ENCODE results near the gene ABHD17A.
A peak's percentile ranks its signal among the peaks of the same experiment; 100 is the strongest.

ABHD17A gene

GRCh38 chr19:1850809-1851653, 34.3 kb downstream of the ABHD17A start:
- DNase-seq, result no peak

DNA sequence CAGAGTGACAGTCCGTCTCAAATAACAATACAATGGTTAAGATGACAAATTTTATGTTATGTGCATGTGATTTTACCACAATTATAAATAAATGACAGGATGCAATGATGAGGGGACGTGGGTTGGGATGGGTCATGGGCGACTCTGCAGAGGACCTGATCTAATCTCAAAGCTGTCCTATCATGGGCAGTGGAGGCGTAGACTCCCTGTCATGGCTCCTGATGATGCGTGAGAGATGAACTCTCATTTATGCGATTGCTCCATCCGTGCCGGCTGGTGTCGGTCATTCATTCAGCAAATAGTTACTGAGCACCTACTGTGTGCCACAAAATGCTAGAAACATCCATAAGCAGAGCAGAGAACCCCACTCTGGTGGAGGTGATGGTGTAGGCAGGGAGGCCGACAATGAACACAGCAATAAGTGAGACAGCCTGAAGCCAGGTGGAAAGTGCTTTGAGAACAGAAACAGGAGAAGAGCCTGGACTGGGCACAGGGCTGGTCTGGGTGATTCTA, 35.4 kb downstream of the ABHD17A start:
- no peak for DNase-seq

- DNase-seq, result no peak
Measured at GRCh38 chr19:1849132-1849474, 36.2 kb downstream of the ABHD17A start.

GRCh38 chr19:1848399-1849131, 36.7 kb downstream of the ABHD17A start, which contains the start of gene REXO1:
TSS of gene REXO1 (minus strand) at chr19:1848483. CDS start at chr19:1848358, 125 bp downstream.
- DNase-seq, result peak; percentile 97

DNA sequence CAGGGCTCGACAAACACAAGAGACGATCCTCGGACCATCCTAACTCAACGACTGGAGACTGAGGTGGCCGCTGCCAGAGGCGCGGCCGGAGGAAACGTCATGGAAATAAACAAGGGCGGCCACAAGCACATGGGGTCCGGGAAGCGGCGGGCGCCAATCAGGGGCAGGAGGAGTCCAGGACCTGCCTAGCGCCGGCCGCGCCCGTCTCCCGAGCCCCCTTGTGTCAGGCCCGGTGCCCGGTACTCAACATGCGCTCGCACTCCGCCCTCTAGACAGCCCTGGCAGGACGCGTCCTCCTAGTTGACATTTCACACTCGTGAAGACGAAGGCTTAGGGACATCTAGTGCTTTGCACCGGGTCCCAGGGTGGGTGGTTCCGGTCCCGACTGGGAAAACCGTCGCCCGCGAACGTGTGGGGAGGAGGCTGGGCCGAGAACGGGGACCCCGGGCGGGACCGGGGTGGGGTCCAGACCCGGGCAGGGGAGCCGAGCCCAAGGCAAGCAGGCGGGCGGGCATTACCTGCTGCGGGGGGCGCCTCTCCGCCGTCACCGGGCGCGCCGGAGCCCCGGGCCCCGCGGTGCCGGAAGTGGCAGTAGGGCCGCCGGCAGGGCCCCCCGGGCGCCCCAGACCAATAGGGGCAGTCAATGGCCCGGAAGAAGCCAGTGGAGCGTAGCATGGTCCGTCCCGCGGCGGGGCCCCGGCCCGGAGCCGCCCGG, 37.5 kb downstream of the ABHD17A start:
- no peak for DNase-seq

- no peak for DNase-seq
Measured at GRCh38 chr19:1847348-1847683, 38.0 kb downstream of the ABHD17A start.

GRCh38 chr19:1846517-1847204, 38.6 kb downstream of the ABHD17A start:
- no peak for DNase-seq

- no peak for DNase-seq
Measured at GRCh38 chr19:1845642-1846041, 39.7 kb downstream of the ABHD17A start.

- no peak for DNase-seq
Measured at GRCh38 chr19:1845125-1845515, 40.2 kb downstream of the ABHD17A start.

DNA sequence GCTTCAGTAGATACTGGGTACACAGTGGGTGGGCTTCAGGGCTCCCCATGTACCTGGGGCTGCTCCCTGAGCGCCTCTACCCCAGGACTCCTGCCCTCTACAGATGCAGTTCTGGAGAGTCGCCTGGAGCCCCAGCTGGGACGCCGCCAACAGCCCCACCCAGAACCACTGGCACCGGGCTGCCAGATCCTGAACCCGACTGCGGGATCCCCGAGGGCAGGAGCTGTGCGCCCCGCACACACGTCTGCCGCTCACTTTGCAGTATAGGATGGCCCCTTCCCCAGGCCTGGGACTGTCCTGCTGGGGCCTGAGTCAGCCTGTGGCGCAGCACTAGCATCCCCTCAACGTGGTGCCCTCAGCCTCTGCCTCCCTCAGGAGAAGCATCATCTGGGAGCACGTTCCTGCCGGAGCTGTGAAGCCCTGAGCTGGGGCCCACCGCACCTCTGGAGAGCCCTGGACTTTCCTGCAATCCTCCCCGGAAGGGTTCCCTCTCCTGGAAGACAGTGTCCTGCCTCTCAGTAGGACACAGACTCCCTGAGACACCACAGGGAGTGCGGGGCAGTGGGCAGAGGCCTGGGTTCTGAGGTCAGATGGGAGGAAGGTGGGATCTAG, 40.7 kb downstream of the ABHD17A start:
- no peak for DNase-seq

- DNase-seq, result no peak
Measured at GRCh38 chr19:1843646-1844394, 41.5 kb downstream of the ABHD17A start.

- no peak for DNase-seq
Measured at GRCh38 chr19:1843116-1843515, 42.2 kb downstream of the ABHD17A start.

- DNase-seq, result no peak
Measured at GRCh38 chr19:1841209-1841924, 43.9 kb downstream of the ABHD17A start.

DNA sequence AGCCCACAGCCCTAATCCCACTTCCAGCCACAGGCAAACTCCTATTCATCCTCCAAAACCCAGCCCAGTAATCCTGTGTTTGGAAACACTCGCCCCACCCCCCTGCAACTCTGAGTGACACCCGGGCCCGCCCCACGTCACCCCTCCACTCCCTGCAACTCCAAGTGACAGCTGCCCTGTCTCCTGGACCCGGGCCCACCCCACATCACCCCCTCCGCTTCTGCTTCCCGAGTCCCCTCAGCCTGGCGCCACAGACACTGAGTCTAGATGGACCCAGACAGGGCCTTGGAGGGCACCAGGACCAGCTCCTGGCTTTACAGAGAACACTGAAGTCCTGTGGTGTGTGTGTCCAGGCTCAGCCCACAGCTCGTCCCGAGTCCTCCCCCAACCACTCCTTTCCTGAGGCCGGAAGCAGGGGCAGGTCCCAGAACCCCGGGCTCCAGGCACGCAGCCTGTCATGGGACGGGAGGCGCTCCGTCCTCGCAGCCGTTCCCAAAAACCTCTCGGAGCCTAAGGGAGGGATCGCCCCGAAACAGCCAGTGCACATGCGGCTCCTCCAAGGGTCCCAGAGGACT, 44.7 kb downstream of the ABHD17A start:
- DNase-seq, result no peak

GRCh38 chr19:1839658-1840540, 45.4 kb downstream of the ABHD17A start:
- no peak for DNase-seq

DNA sequence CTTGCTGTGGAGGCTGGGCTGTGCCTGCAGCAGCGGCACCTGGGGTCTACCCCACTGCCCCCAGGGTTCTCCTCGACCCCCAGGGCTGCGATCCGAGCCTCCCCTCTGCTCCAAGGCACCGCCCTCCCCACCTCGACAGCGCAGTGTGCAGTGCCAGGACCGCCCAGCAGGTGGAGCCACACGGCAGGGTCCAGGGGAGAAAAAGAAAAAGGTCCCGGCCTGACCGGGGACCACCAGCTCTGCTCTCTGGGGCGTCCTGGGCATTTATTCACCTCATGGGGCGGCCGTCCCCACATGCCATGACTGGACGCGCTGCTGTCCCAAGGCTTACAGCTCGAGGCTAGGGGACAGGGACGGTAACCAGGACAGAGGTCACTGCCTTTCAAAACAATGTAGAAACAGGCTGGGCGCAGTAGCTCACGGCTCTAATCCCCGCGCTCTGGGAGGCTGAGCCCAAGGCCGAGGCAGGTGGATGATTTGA, 47.6 kb downstream of the ABHD17A start:
- peak; percentile 9 for DNase-seq

DNA sequence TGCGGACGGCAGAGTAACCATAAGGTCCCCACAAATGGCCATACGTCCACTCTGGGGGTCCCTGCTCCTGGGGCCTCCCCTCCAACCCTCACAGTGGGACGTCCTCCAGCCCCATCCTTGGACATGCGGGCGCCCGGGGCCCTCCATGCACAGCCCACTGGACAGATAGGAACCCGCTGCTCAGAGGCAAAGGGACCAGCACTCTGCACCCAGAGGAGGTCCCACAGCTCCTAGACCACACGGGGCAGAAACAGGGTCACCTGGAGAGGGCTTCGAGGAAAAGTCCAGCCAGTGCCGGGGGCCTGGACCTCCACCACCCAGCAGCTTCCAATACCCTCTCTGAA, 48.1 kb downstream of the ABHD17A start:
- no peak for DNase-seq

GRCh38 chr19:1836458-1837221, 48.7 kb downstream of the ABHD17A start:
- DNase-seq, result no peak

- no peak for DNase-seq
Measured at GRCh38 chr19:1833540-1833939, 51.8 kb downstream of the ABHD17A start.
